ENCODE measurements around the gene PTPRM. TPM values are rescaled to one million over a fixed set of nuclear protein-coding genes. Genes with fewer than 3 reads are reported as not detected.

PTPRM gene
- total and polyA plus RNA-seq, 2 of the 4 experiments (the other 2 are of a cell fraction) = 28.3 to 51.2 TPM

DNA sequence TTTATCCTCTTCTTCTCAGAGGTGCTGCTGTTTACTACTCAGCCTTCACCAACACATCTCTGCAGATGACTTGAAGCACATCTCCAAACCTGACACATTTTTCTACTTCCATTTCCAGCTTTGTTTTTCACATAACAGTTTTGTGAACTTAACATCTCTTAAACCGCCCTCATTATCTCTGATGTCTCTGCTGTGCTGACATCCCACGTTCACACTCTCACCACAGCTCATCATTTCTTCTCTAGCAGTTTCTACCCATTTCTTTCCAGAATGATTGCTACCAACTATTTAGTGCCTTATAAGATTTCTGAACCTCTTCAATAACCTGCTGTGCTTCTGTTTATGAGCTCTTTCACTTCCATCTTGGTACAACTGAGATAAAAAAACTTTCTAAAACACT, 238.0 kb downstream of the PTPRM start:
- CTCF ChIA-PET = interaction anchor here (1.8 kb wide), 1 partner anchor 15 kb away, joined by 9 read pairs; no protein-coding TSS in a partner anchor
- BruUV-seq (replicated peaks) = no TSS peak
- no peak for DNase-seq

More for the DNA sequence above, 238.0 kb downstream of the PTPRM start:
- Histone ChIP-seq H3K4me3 (ENCODE audit: insufficient read depth, low read depth, low read length) (no peak overlapping the region), H4K8ac (ENCODE audit: low read depth in 2 of 2, low read length in 2 of 2) (no peak overlapping the region), H3K27ac (ENCODE audit: insufficient read depth, low read length) (no peak overlapping the region), H3K4me1 (ENCODE audit: control insufficient read depth, insufficient read depth, low read length) (no peaks in the 10 kb centered on the region), H3K27me3 (ENCODE audit: control insufficient read depth, insufficient read depth, low read length) (no peaks in the 10 kb centered on the region), H2AFZ (replicated peaks; ENCODE audit: low read length, poor library complexity) (no peak overlapping the region), H2BK15ac (ENCODE audit: low read depth, low read length) (no peak overlapping the region), H3K18ac (ENCODE audit: low read depth, low read length) (no peak overlapping the region), H2AK9ac (replicated peaks; ENCODE audit: low read depth, low read length, poor library complexity) (no peak overlapping the region), H3K9me3 (ENCODE audit: control insufficient read depth, insufficient read depth, low read length) (no peaks in the 10 kb centered on the region), H2BK120ac (ENCODE audit: low read depth, low read length) (no peak overlapping the region), H2BK5ac (ENCODE audit: low read depth, low read length, poor library complexity, severe bottlenecking) (no peak overlapping the region), H4K20me1 (ENCODE audit: insufficient read depth, low read length) (no peaks in the 10 kb centered on the region), H3K14ac (replicated peaks; ENCODE audit: low read depth, low read length) (no peak overlapping the region), H2AK5ac (ENCODE audit: low read depth, low read length) (no peak overlapping the region), H3K4ac (ENCODE audit: low read depth, low read length) (no peak overlapping the region), H3K9me1 (ENCODE audit: insufficient read depth, low read length) (no peaks in the 10 kb centered on the region), H3K9ac (ENCODE audit: low read depth, low read length) (no peak overlapping the region), H2BK20ac (ENCODE audit: low read depth, low read length) (no peak overlapping the region), H4K91ac (ENCODE audit: insufficient read depth, low read depth, low read length) (no peak overlapping the region), H3K4me2 (ENCODE audit: low read depth, low read length) (no peak overlapping the region), H3K23ac (ENCODE audit: low read depth, low read length) (no peak overlapping the region), H3K36me3 (ENCODE audit: control insufficient read depth, insufficient read depth, low read length) (no peaks in the 10 kb centered on the region), H4K5ac (ENCODE audit: low read depth, low read length) (no peak overlapping the region), H3K56ac (ENCODE audit: extremely low read depth, insufficient read depth, low read length) (no peak overlapping the region), H3K79me1 (ENCODE audit: low read depth in 1 of 2, low read length in 2 of 2) (peaks cover 0 to 8% of the 10 kb centered on the region in 2 experiments; a peak in 2 of 4 replicates)
- intact Hi-C loops (cut with micrococcal nuclease) (no loop called here), dilution Hi-C loops (cut with HindIII; ENCODE audit: low sequenced_read_pairs, unreplicated experiment) (no loop called here), in situ Hi-C loops (cut with MboI; ENCODE audit: low sequenced_read_pairs) (no loop called here)
- no peak for TF ChIP-seq MAZ (IDR thresholded peaks at IDR 0.05; ENCODE audit: borderline replicate concordance, low read depth, low read length)
- TF ChIP-seq, protein P1, sequence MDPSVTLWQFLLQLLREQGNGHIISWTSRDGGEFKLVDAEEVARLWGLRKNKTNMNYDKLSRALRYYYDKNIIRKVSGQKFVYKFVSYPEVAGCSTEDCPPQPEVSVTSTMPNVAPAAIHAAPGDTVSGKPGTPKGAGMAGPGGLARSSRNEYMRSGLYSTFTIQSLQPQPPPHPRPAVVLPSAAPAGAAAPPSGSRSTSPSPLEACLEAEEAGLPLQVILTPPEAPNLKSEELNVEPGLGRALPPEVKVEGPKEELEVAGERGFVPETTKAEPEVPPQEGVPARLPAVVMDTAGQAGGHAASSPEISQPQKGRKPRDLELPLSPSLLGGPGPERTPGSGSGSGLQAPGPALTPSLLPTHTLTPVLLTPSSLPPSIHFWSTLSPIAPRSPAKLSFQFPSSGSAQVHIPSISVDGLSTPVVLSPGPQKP (IDR thresholded peaks at IDR 0.05; ENCODE audit: borderline replicate concordance, low read depth, low read length) = no peak
- no peak for TF ChIP-seq MAFK (IDR thresholded peaks at IDR 0.05; ENCODE audit: low read depth, low read length)
- TF ChIP-seq RAD21 (IDR thresholded peaks at IDR 0.05; ENCODE audit: low read length) = no peak
- TF ChIP-seq, protein P2, sequence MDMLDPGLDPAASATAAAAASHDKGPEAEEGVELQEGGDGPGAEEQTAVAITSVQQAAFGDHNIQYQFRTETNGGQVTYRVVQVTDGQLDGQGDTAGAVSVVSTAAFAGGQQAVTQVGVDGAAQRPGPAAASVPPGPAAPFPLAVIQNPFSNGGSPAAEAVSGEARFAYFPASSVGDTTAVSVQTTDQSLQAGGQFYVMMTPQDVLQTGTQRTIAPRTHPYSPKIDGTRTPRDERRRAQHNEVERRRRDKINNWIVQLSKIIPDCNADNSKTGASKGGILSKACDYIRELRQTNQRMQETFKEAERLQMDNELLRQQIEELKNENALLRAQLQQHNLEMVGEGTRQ (IDR thresholded peaks at IDR 0.05; ENCODE audit: low read depth, low read length) = no peak
- TF ChIP-seq CHD1 (IDR thresholded peaks at IDR 0.05; ENCODE audit: low read depth, low read length) = no peak
- POLR2A ChIA-PET (ENCODE audit: unreplicated experiment) = no interaction called here
- 85% methylated on average over 2 of the region's 2 CpGs; no CpG with 5 or more reads in 1 of the 2 experiments for WGBS, 2 experiments (ENCODE audit: extremely low coverage in 2 of 2, insufficient read length in 1 of 2)
- no peak for ATAC-seq (ENCODE audit: low read depth)
